ENCODE data around the gene MED26. TPM values are rescaled to one million over a fixed set of nuclear protein-coding genes. Genes with fewer than 3 reads are reported as not detected.

Gene MED26
- total and polyA plus RNA-seq, 9 of the 15 experiments (the other 6 are each of a cell fraction or from before 2014, with no cell fraction given): 0.71 to 15.1 (median 6.2) TPM

DNA sequence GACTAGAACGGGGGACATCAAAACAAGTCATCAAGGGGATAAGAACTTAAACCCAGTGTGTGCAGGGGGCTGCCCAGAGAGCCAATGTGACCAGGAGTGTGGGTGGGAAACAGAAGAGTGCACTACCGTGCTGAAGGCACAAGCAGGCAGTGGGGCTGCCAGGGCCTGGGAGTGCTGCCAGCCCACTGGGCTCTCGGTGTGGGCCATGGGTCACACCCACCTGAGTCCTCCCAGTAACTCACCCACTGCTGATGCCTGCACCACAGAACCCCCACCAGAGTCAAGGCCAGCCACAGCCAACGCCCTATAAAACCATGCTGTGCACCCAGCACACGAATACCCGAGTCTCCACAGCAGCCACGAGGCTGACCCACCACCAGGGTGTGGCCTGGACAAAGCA is 8.5 kb downstream of the MED26 start:
- Histone ChIP-seq H3K36me3 (ENCODE audit: control insufficient read depth, insufficient read depth, low read length) (peaks cover 33% of the 10 kb centered on the region), H3K4me3 (no peak overlapping the region), H3K27ac (ENCODE audit: extremely low read depth, low read depth, low read length) (no peak overlapping the region), H3K4me2 (ENCODE audit: insufficient read depth, low read length) (no peak overlapping the region), H3K4me1 (replicated peaks in 1 of 2; ENCODE audit: control insufficient read depth in 2 of 2, insufficient read depth in 2 of 2, low read length in 2 of 2) (peaks cover 2 to 5% of the 10 kb centered on the region in 2 experiments; a peak in 4 of 5 replicates), H3K79me2 (ENCODE audit: control insufficient read depth, insufficient read depth, low read length) (peaks cover 98% of the 10 kb centered on the region), H2AFZ (ENCODE audit: low read depth, low read length) (no peak overlapping the region), H3K9ac (ENCODE audit: insufficient read depth in 1 of 2, low read depth in 2 of 2, low read length in 2 of 2) (peak overlapping the region in 1 of 2 experiments; percentile 49; a peak in 1 of 4 replicates), H3K9me1 (ENCODE audit: control insufficient read depth, insufficient read depth, low read length) (peaks cover 15% of the 10 kb centered on the region), H4K20me1 (replicated peaks; ENCODE audit: control insufficient read depth, insufficient read depth, low read length) (peaks cover 94% of the 10 kb centered on the region), H3K27me3 (ENCODE audit: control insufficient read depth in 2 of 2, insufficient read depth in 2 of 2, low read length in 2 of 2) (no peaks in the 10 kb centered on the region), H3K9me3 (replicated peaks; ENCODE audit: control insufficient read depth, insufficient read depth, low read depth, low read length) (no peaks in the 10 kb centered on the region)
- 66% methylated on average over 7 of the region's 7 CpGs for WGBS (ENCODE audit: insufficient coverage, low coverage, missing lambda C conversion rate)
- TF ChIP-seq DIDO1 (tag; IDR thresholded peaks at IDR 0.05; ENCODE audit: low read depth) (no peak), TCF7 (IDR thresholded peaks at IDR 0.05; ENCODE audit: borderline replicate concordance) (no peak), POLR2AphosphoS5 (IDR thresholded peaks at IDR 0.05; ENCODE audit: control insufficient read depth, insufficient read depth, low read depth, low read length) (0 out of 2 replicates have a peak, but pooled peaks have one; percentile 5), RBFOX2 (IDR thresholded peaks at IDR 0.05; ENCODE audit: low read depth, low read length) (0 out of 2 replicates have a peak, but pooled peaks have one; percentile 28)
- TF ChIP-seq, protein P1, sequence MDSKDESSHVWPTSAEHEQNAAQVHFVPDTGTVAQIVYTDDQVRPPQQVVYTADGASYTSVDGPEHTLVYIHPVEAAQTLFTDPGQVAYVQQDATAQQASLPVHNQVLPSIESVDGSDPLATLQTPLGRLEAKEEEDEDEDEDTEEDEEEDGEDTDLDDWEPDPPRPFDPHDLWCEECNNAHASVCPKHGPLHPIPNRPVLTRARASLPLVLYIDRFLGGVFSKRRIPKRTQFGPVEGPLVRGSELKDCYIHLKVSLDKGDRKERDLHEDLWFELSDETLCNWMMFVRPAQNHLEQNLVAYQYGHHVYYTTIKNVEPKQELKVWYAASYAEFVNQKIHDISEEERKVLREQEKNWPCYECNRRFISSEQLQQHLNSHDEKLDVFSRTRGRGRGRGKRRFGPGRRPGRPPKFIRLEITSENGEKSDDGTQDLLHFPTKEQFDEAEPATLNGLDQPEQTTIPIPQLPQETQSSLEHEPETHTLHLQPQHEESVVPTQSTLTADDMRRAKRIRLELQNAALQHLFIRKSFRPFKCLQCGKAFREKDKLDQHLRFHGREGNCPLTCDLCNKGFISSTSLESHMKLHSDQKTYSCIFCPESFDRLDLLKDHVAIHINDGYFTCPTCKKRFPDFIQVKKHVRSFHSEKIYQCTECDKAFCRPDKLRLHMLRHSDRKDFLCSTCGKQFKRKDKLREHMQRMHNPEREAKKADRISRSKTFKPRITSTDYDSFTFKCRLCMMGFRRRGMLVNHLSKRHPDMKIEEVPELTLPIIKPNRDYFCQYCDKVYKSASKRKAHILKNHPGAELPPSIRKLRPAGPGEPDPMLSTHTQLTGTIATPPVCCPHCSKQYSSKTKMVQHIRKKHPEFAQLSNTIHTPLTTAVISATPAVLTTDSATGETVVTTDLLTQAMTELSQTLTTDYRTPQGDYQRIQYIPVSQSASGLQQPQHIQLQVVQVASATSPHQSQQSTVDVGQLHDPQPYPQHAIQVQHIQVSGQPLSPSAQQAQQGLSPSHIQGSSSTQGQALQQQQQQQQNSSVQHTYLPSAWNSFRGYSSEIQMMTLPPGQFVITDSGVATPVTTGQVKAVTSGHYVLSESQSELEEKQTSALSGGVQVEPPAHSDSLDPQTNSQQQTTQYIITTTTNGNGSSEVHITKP (IDR thresholded peaks at IDR 0.05; ENCODE audit: partially characterized antibody): no peak
- TF ChIP-seq, protein P2, sequence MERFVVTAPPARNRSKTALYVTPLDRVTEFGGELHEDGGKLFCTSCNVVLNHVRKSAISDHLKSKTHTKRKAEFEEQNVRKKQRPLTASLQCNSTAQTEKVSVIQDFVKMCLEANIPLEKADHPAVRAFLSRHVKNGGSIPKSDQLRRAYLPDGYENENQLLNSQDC (CRISPR knock-in tag; IDR thresholded peaks at IDR 0.05): no peak
- CTCF ChIA-PET (ENCODE audit: low intra/inter-chr PET ratio): no interaction called here
- peak in 1 of 4 experiments; percentile 34 for DNase-seq (ENCODE audit: extremely low read depth in 1 of 4, low spot score in 3 of 4)
- ATAC-seq: no peak
- no peak for FAIRE-seq
- intact Hi-C loops (cut with micrococcal nuclease) (no loop called here), in situ Hi-C loops (cut with MboI) (no loop called here)
- POLR2A ChIA-PET: interaction anchor here (0.8 to 2.2 kb wide), 4 partner anchors 8 to 20 kb away, joined by 4 to 11 read pairs (median 7); no protein-coding TSS in a partner anchor
- no TSS peak for BruUV-seq (replicated peaks)

Data from K562 (cell line).